Measurements from ENCODE around the gene SORBS2. TPM values are rescaled to one million over a fixed set of nuclear protein-coding genes. Genes with fewer than 3 reads are reported as not detected.

SORBS2 gene
- total RNA-seq, 4 donors from 2014 or later, result 640 to 1,569 (median 1,016) TPM

- TF ChIP-seq CTCF (IDR thresholded peaks at IDR 0.05) (no peak), EP300 (IDR thresholded peaks at IDR 0.05) (no peak)
- Histone ChIP-seq H3K27ac (peak overlapping the region; percentile 74 to 87 (median 84)), H3K4me3 (no peak overlapping the region), H3K36me3 (no peaks in the 10 kb centered on the region), H3K9me3 (no peaks in the 10 kb centered on the region), H3K4me1 (peaks cover 9 to 69% (median 12%) of the 10 kb centered on the region in 3 donors), H3K27me3 (no peaks in the 10 kb centered on the region)
- WGBS, 2 donors (ENCODE audit: low coverage in 1 of 2), result 83 to 86% methylated on average over 2 of the region's 2 CpGs
- no peak for ATAC-seq
Measured at GRCh38 chr4:185728893-185729292, 83.1 kb downstream of the SORBS2 start.

GRCh38 chr4:185726931-185727330, 85.1 kb downstream of the SORBS2 start:
- WGBS, 2 donors (ENCODE audit: low coverage in 1 of 2), result 30 to 50% methylated on average over 6 to 8 of the region's 8 CpGs
- no peak overlapping the region for H3K4me3 ChIP-seq
- ATAC-seq, result no peak
- TF ChIP-seq CTCF (IDR thresholded peaks at IDR 0.05) (no peak), EP300 (IDR thresholded peaks at IDR 0.05) (no peak), POLR2A (IDR thresholded peaks at IDR 0.05) (no peak), POLR2AphosphoS5 (IDR thresholded peaks at IDR 0.05) (peak; percentile 22)
- no peaks in the 10 kb centered on the region for H3K9me3 ChIP-seq
- peaks cover 14 to 74% (median 14%) of the 10 kb centered on the region in 3 donors for H3K4me1 ChIP-seq
- no peaks in the 10 kb centered on the region for H3K27me3 ChIP-seq
- peak overlapping the region; percentile 47 to 87 (median 73) for H3K27ac ChIP-seq
- no peaks in the 10 kb centered on the region for H3K36me3 ChIP-seq

- Histone ChIP-seq H3K27me3 (no peaks in the 10 kb centered on the region), H3K9me3 (no peaks in the 10 kb centered on the region), H3K36me3 (no peaks in the 10 kb centered on the region), H3K4me1 (peaks cover 13 to 74% (median 19%) of the 10 kb centered on the region in 3 donors), H3K4me3 (no peak overlapping the region), H3K27ac (peak overlapping the region; percentile 72 to 82 (median 77))
- no peak for ATAC-seq
- 21 to 32% methylated on average over 4 to 6 of the region's 6 CpGs for WGBS, 2 donors (ENCODE audit: low coverage in 1 of 2)
- no peak for TF ChIP-seq EP300 (IDR thresholded peaks at IDR 0.05)
- TF ChIP-seq POLR2AphosphoS5 (IDR thresholded peaks at IDR 0.05), result no peak
- no peak for TF ChIP-seq CTCF (IDR thresholded peaks at IDR 0.05)
- TF ChIP-seq POLR2A (IDR thresholded peaks at IDR 0.05), result no peak
Measured at GRCh38 chr4:185723631-185724260, 88.2 kb downstream of the SORBS2 start.

- ATAC-seq, result peak; percentile 74
Measured at GRCh38 chr4:185722029-185722316, 90.0 kb downstream of the SORBS2 start.

More at GRCh38 chr4:185722029-185722316, 90.0 kb downstream of the SORBS2 start:
- Histone ChIP-seq H3K27me3 (no peaks in the 10 kb centered on the region), H3K27ac (peak overlapping the region; percentile 72 to 82 (median 77)), H3K9me3 (no peaks in the 10 kb centered on the region), H3K36me3 (no peaks in the 10 kb centered on the region), H3K4me3 (no peak overlapping the region), H3K4me1 (peaks cover 17 to 83% (median 29%) of the 10 kb centered on the region in 3 donors)
- 10 to 14% methylated on average over 3 of the region's 3 CpGs for WGBS, 2 donors (ENCODE audit: low coverage in 1 of 2)
- TF ChIP-seq POLR2AphosphoS5 (IDR thresholded peaks at IDR 0.05), result peak; percentile 80
- TF ChIP-seq CTCF (IDR thresholded peaks at IDR 0.05), result no peak
- TF ChIP-seq EP300 (IDR thresholded peaks at IDR 0.05), result peak; percentile 68
- no peak for TF ChIP-seq POLR2A (IDR thresholded peaks at IDR 0.05)

Measured in gastroesophageal sphincter (tissue), 4 donors.